ENCODE measurements around the gene TCF7L2. TPM values are rescaled to one million over a fixed set of nuclear protein-coding genes. Genes with fewer than 3 reads are reported as not detected.

Gene TCF7L2
- total RNA-seq, 8 experiments from 2014 or later = 2.2 to 62.9 (median 7.5) TPM

DNA sequence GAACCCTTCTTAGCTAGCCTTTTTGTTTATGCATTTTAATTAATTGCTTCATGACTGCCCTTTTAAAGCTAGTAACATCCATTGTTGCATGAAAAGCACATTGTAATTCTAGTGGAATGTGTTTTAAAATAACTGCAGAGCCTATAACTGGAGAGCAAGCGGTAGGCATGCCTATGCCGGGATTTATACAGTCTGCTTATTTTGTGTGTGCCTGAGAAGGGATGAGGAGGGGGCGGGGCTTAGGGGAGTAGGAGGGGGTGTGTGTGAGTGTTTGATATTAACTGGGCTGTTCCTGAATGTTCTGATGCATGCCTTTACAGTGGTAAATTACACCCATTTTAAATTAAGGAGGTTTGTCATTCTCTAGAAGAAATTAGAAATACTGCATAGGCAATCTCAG, 208.1 kb downstream of the TCF7L2 start:
- Histone ChIP-seq H3K27ac (peak overlapping the region in 1 of 2 donors; percentile 26), H3K4me3 (no peak overlapping the region), H3K4me1 (replicated peaks in 1 of 2) (peaks cover 8 to 11% of the 10 kb centered on the region in 2 donors)
- peak; percentile 22 to 88 (median 73) for ATAC-seq (replicated peaks in 6 of 8)
- in situ Hi-C loops (cut with MboI; ENCODE audit: low pct_unique_long_range_greater_than_20kb in 2 of 9, low sequenced_read_pairs in 9 of 9, unreplicated experiment in 9 of 9) = no loop called here
- WGBS, 10 experiments = 0 to 71% (median 22%) methylated on average over 1 to 2 of the region's 3 CpGs; no CpG with 5 or more reads in 6 of the 10 experiments

DNA sequence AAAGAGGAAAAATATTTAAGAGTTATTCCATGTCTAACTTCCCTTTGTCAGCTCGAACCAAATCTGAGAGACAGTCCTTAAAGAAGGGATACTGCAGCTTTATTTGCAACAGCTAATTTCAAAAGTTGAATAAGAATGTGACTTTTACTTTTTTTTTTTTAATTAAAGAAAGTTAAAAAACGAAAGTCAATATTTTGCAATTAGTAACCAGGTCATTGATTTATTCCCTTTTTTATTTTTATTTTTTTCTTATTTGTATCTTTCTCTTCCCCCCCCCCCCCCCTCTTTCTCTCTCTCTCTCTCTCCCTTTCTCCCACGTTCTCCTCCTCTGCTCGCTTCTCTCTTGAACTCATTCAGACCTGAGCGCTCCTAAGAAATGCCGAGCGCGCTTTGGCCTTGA, 209.5 kb downstream of the TCF7L2 start:
- Histone ChIP-seq H3K4me3 (no peak overlapping the region), H3K27ac (no peak overlapping the region), H3K4me1 (replicated peaks in 1 of 2) (peaks cover 8 to 11% of the 10 kb centered on the region in 2 donors)
- in situ Hi-C loops (cut with MboI; ENCODE audit: low pct_unique_long_range_greater_than_20kb in 2 of 9, low sequenced_read_pairs in 9 of 9, unreplicated experiment in 9 of 9) = no loop called here
- 45 to 98% (median 85%) methylated on average over 2 to 8 of the region's 8 CpGs for WGBS, 10 experiments
- ATAC-seq (replicated peaks in 6 of 8) = no peak

DNA sequence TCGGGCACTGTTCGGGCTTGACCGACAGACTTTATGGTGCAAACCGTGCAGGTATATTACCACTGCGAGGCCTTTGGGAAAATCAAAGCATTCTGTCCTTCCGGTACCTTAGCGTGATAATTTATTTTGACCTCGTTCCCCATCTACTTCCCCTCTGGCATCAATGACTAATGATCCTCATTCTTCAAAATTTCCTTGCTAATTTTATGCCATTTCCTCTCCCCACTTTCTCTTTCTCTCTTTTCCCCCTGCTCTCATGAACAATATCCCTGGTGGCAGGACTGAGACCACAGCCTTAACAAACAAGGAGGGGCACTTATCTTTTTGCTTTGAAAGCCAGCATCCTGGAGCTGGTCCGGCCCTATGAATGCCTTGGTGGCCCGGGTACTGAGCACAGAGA, 210.6 kb downstream of the TCF7L2 start:
- peak in 1 of 8 experiments; percentile 10 for ATAC-seq (replicated peaks in 6 of 8)
- in situ Hi-C loops (cut with MboI; ENCODE audit: low pct_unique_long_range_greater_than_20kb in 2 of 9, low sequenced_read_pairs in 9 of 9, unreplicated experiment in 9 of 9) = no loop called here
- Histone ChIP-seq H3K27ac (no peak overlapping the region), H3K4me3 (no peak overlapping the region), H3K4me1 (replicated peaks in 1 of 2) (peaks cover 11 to 18% of the 10 kb centered on the region in 2 donors)
- 80 to 95% (median 91%) methylated on average over 3 to 10 of the region's 10 CpGs; no CpG with 5 or more reads in 1 of the 10 experiments for WGBS, 10 experiments

DNA sequence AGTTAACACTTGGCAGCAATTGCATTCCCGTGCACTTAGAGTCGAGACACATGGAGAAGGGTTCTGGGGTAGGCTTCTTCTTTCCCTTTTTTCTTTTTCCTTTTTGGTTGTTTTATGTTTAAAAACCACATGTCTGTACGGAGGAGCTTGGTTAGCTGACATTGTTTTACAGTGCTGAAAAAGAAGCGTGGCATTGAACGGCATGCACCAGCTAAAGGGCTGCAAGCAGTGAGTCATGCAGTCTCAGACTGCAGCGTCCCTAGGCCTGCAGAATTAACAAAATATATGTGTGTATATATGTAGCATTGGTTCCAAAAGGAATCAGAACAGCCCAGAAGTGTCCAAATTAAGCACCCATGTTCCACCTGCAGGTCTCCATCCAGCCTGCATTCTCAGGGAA, 211.0 kb downstream of the TCF7L2 start:
- peaks cover 14 to 21% of the 10 kb centered on the region in 2 donors for H3K4me1 ChIP-seq (replicated peaks in 1 of 2)
- peak in 3 of 8 experiments; percentile 46 to 49 (median 48) for ATAC-seq (replicated peaks in 6 of 8)
- 66 to 100% (median 93%) methylated on average over 1 to 5 of the region's 6 CpGs; no CpG with 5 or more reads in 3 of the 10 experiments for WGBS, 10 experiments
- no peak overlapping the region for H3K4me3 ChIP-seq
- in situ Hi-C loops (cut with MboI; ENCODE audit: low pct_unique_long_range_greater_than_20kb in 2 of 9, low sequenced_read_pairs in 9 of 9, unreplicated experiment in 9 of 9) = no loop called here
- H3K27ac ChIP-seq = no peak overlapping the region

DNA sequence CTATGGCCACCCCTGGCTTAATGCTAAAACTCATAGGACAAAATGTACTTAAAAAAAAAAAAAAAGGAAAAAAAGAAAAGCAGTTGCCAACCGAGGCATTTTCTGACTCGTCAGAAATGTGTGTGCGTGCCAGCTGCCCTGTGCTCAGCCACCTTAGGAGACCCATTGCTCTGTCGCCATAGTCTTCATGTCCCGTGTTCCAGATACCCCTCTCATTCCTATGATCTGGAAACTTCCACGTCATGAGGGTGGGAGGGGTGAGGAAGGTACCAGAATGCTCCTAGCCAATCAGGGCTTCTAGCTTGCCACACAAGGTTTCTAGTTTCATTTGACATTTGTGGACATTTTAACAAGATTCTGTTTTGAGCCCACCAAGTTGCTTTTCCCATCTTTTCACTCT, 212.9 kb downstream of the TCF7L2 start:
- Histone ChIP-seq H3K4me3 (no peak overlapping the region), H3K4me1 (replicated peaks in 1 of 2) (peaks cover 13 to 19% of the 10 kb centered on the region in 2 donors), H3K27ac (no peak overlapping the region)
- no peak for ATAC-seq (replicated peaks in 6 of 8)
- in situ Hi-C loops (cut with MboI; ENCODE audit: low pct_unique_long_range_greater_than_20kb in 2 of 9, low sequenced_read_pairs in 9 of 9, unreplicated experiment in 9 of 9) = no loop called here
- WGBS, 10 experiments = 86 to 100% (median 100%) methylated on average over 1 to 6 of the region's 6 CpGs; no CpG with 5 or more reads in 5 of the 10 experiments

DNA sequence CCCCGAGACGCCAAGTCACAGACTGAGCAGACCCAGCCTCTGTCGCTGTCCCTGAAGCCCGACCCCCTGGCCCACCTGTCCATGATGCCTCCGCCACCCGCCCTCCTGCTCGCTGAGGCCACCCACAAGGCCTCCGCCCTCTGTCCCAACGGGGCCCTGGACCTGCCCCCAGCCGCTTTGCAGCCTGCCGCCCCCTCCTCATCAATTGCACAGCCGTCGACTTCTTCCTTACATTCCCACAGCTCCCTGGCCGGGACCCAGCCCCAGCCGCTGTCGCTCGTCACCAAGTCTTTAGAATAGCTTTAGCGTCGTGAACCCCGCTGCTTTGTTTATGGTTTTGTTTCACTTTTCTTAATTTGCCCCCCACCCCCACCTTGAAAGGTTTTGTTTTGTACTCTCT, 215.6 kb downstream of the TCF7L2 start:
- Histone ChIP-seq H3K4me3 (no peak overlapping the region), H3K27ac (no peak overlapping the region), H3K4me1 (replicated peaks in 1 of 2) (peaks cover 3 to 13% of the 10 kb centered on the region in 2 donors)
- in situ Hi-C loops (cut with MboI; ENCODE audit: low pct_unique_long_range_greater_than_20kb in 2 of 9, low sequenced_read_pairs in 9 of 9, unreplicated experiment in 9 of 9) = no loop called here
- peak in 2 of 8 experiments; percentile 33 to 41 for ATAC-seq (replicated peaks in 6 of 8)
- WGBS, 10 experiments = 56 to 100% (median 85%) methylated on average over 3 to 7 of the region's 20 CpGs; no CpG with 5 or more reads in 5 of the 10 experiments

DNA sequence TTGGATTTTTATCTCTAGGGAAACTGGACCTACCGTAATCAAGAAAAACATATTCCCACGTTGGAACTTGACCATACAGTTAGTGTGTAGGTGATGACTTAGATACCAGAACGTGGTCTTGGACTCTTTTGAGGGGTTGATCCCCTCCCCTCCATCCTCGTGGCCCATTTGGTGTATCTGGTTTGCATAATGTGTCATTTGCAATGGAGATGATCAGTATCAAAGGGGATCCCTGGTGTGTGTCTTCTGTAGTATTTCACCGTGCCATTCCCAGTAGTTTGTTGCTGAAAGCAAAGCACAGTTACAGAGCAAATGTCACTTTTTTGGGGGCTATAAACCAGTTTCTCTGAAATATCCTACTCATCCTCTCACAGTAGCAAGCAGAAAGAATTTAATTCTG, 217.7 kb downstream of the TCF7L2 start:
- no peak for ATAC-seq (replicated peaks in 6 of 8)
- peaks cover 3 to 13% of the 10 kb centered on the region in 2 donors for H3K4me1 ChIP-seq (replicated peaks in 1 of 2)
- in situ Hi-C loops (cut with MboI; ENCODE audit: low pct_unique_long_range_greater_than_20kb in 2 of 9, low sequenced_read_pairs in 9 of 9, unreplicated experiment in 9 of 9) = no loop called here
- no peak overlapping the region for H3K27ac ChIP-seq
- no peak overlapping the region for H3K4me3 ChIP-seq
- WGBS, 10 experiments = 48 to 80% (median 64%) methylated on average over 1 to 5 of the region's 5 CpGs; no CpG with 5 or more reads in 2 of the 10 experiments

DNA sequence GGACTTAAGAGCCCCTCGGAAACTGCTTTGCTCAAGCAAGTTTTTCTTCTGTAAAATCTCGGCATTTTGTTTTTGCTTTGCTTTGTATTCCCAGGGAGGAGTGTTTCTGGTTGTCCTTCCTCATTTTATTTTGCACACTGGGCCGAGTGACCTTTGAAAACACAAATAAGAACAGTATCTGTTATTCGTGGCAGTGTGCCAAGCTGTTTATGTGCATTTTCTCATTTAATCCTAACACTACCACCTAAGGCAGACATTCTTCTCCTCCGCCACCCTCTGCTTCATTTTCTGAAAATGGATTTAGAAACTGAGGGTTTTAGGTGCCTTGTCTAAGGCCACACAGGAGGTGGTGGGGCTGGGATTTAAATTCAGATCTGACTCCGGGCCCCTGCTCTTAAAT, 218.5 kb downstream of the TCF7L2 start:
- ATAC-seq (replicated peaks in 6 of 8) = peak in 2 of 8 experiments; percentile 11 to 67
- Histone ChIP-seq H3K4me1 (replicated peaks in 1 of 2) (peaks cover 3 to 13% of the 10 kb centered on the region in 2 donors), H3K27ac (no peak overlapping the region), H3K4me3 (no peak overlapping the region)
- 0 to 100% (median 77%) methylated on average over 1 to 5 of the region's 6 CpGs; no CpG with 5 or more reads in 1 of the 10 experiments for WGBS, 10 experiments
- in situ Hi-C loops (cut with MboI; ENCODE audit: low pct_unique_long_range_greater_than_20kb in 2 of 9, low sequenced_read_pairs in 9 of 9, unreplicated experiment in 9 of 9) = no loop called here

DNA sequence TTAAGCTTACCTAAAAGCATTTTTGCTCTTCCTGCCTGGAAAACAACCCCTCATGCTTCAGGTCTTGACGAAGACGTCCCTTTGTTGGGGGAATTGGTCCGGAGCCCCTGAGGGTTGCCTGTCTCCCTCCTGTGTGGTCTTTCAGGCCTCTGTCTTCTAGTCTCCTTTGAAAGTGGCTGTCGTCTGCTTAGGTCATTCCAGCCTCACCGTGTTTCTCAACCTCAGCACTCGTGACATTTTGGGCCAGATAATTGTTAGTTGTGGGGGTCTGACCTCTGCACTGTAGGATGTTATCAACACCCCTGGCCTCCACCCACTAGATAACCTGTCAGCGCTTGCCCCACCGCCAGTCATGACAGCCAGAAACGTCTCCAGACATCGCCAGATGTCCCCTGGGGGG, 219.1 kb downstream of the TCF7L2 start:
- H3K27ac ChIP-seq = no peak overlapping the region
- in situ Hi-C loops (cut with MboI; ENCODE audit: low pct_unique_long_range_greater_than_20kb in 2 of 9, low sequenced_read_pairs in 9 of 9, unreplicated experiment in 9 of 9) = no loop called here

DNA sequence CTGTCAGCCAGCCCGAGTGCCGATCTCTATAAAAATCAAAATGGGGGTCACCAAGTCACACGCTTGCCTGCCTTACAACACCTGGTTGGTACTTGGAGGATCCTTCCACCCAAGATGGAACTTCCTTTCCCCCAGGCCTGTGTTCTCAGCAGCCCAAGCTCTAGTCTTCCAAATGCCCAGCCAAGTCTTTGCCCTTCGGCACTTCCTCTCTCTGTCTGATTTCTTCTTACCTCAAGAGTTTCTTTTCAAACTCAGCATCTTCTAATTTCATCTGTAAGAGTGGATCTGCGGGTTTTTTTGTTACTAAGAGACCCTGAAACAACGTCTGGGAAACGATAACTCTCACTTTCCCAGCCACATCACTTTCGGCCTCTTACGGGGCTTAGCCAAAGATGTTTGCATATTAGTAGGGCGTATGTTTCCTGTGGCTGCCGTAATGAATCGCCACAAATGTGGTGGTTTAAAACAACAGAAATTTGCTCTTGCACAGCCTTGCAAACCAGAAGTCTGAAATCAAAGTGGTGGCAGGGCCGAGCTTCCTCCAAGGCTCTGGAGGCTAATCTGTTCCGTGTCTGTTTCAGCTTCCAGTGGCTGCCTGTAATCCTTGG, 219.9 kb downstream of the TCF7L2 start:
- ATAC-seq (replicated peaks in 6 of 8) = peak in 1 of 8 experiments; percentile 26
- in situ Hi-C loops (cut with MboI; ENCODE audit: low pct_unique_long_range_greater_than_20kb in 2 of 9, low sequenced_read_pairs in 9 of 9, unreplicated experiment in 9 of 9) = no loop called here
- WGBS, 10 experiments = 51 to 97% (median 89%) methylated on average over 1 to 10 of the region's 14 CpGs; no CpG with 5 or more reads in 1 of the 10 experiments
- H3K27ac ChIP-seq = no peak overlapping the region
- peaks cover 3 to 10% of the 10 kb centered on the region in 2 donors for H3K4me1 ChIP-seq (replicated peaks in 1 of 2)
- no peak overlapping the region for H3K4me3 ChIP-seq

More for the DNA sequence above, 219.1 kb downstream of the TCF7L2 start:
- 40 to 100% (median 80%) methylated on average over 1 to 7 of the region's 10 CpGs; no CpG with 5 or more reads in 2 of the 10 experiments for WGBS, 10 experiments
- no peak overlapping the region for H3K4me3 ChIP-seq
- ATAC-seq (replicated peaks in 6 of 8) = peak in 1 of 8 experiments; percentile 10
- peaks cover 3 to 13% of the 10 kb centered on the region in 2 donors for H3K4me1 ChIP-seq (replicated peaks in 1 of 2)

DNA sequence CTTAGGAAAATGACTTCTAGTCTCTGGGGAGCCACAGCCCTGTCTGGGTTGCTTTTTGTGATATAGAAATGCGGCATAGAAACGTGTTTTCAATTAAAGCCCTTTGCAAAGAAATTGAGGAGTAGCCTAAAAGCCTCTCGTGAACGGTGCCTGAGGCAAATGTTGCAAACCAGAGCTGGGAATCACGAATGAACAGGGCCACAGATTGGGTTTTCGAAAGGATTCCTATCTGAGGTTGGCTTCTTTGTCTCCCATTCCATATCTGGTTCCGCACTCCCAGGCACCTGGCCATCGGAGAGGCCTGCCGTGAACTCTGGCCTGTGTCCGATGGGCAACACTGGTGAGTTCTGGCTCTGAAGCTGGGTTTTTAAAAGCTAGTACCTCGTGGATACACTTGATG, 221.6 kb downstream of the TCF7L2 start:
- in situ Hi-C loops (cut with MboI; ENCODE audit: low pct_unique_long_range_greater_than_20kb in 2 of 9, low sequenced_read_pairs in 9 of 9, unreplicated experiment in 9 of 9) = no loop called here
- no peak overlapping the region for H3K27ac ChIP-seq
- no peak for ATAC-seq (replicated peaks in 6 of 8)
- no peak overlapping the region for H3K4me3 ChIP-seq
- no peaks in the 10 kb centered on the region for H3K4me1 ChIP-seq (replicated peaks in 1 of 2)
- WGBS, 10 experiments = 30 to 96% (median 93%) methylated on average over 2 to 9 of the region's 11 CpGs; no CpG with 5 or more reads in 4 of the 10 experiments

DNA sequence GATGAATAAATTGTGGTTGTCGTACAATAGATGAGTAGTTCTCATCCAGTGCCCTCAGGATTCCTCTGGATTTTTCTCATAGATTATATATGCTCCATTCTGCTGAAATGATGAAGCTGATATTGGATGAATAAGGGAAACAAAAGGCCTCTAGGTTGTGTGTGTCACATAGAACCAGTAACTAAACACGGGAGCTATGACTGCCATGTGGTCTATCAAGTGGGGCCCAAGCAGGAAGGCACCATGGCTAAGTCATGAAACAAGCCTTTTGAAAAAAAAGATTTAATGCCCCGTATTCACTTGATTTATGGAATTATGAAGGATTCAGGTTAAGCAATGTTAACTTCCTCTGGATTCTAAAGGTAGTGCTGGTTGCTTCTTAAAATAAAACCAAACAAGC, 225.1 kb downstream of the TCF7L2 start:
- in situ Hi-C loops (cut with MboI; ENCODE audit: low pct_unique_long_range_greater_than_20kb in 2 of 9, low sequenced_read_pairs in 9 of 9, unreplicated experiment in 9 of 9) = loop anchor here in 1 of 9 experiments (25.0 kb wide), 1 partner anchor 337 kb away; no protein-coding TSS in a partner anchor
- 72 to 100% (median 92%) methylated on average over 1 to 3 of the region's 3 CpGs for WGBS, 10 experiments

DNA sequence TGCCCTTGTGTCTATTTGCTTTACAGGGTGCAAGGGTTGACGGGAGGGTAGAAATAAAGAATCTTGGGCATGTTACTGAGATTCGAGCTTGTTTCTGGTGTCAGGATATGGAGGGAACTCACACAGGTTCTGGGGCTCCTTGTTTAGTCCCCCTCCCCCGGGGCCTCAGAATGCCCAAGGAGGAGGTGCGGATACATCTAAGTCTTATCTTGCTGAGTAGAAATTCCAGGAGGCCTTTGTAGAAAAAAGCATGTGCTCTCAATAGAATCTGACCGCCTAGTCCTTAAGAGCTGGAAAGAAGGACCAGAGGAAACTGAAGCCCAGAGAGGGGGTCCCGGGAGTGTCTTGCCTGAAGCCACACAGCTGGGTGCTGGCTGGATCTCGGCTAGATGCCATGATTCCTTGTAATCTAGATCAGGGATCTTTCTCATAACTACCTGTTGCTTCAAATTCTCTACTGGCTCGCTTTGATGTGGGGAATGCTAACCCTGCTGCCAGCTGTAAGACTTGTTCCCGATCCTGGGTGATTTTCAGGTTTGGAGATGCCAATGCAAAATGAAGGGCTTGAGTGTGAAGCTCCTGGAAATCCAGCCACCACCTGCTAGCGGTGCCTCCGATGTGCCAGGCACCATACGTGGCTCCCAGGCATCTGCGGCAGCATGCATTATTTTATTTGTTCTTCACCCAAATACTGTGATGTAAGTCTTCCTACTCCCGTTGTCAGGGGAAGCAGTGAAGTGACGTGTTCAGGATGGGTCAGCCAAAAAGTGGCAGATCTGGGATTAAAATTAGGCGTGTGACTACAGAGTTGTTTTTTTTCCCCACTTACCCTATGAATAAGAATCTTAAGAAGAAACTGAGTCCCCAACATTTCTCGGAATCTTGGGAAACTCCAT, 226.0 kb downstream of the TCF7L2 start:
- in situ Hi-C loops (cut with MboI; ENCODE audit: low pct_unique_long_range_greater_than_20kb in 2 of 9, low sequenced_read_pairs in 9 of 9, unreplicated experiment in 9 of 9) = loop anchor here in 1 of 9 experiments (25.0 kb wide), 1 partner anchor 336 kb away; no protein-coding TSS in a partner anchor
- no peak for ATAC-seq (replicated peaks in 6 of 8)
- Histone ChIP-seq H3K27ac (no peak overlapping the region), H3K4me1 (replicated peaks in 1 of 2) (peaks cover 8 to 9% of the 10 kb centered on the region in 2 donors), H3K4me3 (no peak overlapping the region)
- WGBS, 10 experiments = 20 to 100% (median 93%) methylated on average over 1 to 11 of the region's 17 CpGs

More for the DNA sequence above, 225.1 kb downstream of the TCF7L2 start:
- Histone ChIP-seq H3K4me1 (replicated peaks in 1 of 2) (peaks cover 5 to 8% of the 10 kb centered on the region in 2 donors), H3K27ac (no peak overlapping the region), H3K4me3 (no peak overlapping the region)
- ATAC-seq (replicated peaks in 6 of 8) = no peak
